ENCODE results near the gene ATP6AP1. TPM values are rescaled to one million over a fixed set of nuclear protein-coding genes. Genes with fewer than 3 reads are reported as not detected.

The ATP6AP1 gene
- total and polyA plus RNA-seq, 9 of the 15 experiments (the other 6 are each of a cell fraction or from before 2014, with no cell fraction given): 8.3 to 90.5 (median 52.9) TPM

DNA sequence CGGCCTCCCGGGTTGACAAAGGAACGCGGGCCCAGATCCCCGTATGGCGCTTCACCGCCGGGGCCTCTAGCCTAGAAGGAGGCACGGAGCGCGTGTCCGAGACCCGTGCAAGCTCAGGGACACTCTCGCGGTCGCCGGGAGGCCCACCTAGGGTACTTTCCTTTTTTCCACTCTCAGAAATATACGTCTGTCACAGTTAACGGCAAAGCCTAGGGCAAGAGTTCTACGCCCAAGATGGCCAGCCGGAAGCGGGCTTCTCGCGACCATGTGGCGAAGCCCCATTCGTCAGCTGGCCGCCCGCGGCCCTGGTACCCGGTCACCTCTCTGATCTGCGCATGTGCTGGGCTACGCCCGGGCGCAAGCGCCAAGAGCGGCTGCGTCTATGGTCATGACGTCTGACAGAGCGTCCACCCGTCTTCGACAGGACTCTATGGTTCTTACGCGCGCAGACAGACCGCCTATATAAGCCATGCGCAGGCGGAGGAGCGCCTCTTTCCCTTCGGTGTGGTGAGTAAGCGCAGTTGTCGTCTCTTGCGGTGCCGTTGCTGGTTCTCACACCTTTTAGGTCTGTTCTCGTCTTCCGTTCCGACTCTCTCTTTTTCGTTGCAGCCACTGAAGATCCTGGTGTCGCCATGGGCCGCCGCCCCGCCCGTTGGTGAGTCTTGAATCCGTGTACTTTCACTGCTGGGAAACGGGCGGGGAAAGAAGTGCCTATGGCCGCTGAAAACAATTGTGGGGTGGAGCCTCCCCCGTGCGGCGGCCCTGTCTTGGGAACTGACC lies 30.4 kb upstream of the ATP6AP1 start, which contains the start of gene RPL10 (continued):
- TF ChIP-seq, protein P1, sequence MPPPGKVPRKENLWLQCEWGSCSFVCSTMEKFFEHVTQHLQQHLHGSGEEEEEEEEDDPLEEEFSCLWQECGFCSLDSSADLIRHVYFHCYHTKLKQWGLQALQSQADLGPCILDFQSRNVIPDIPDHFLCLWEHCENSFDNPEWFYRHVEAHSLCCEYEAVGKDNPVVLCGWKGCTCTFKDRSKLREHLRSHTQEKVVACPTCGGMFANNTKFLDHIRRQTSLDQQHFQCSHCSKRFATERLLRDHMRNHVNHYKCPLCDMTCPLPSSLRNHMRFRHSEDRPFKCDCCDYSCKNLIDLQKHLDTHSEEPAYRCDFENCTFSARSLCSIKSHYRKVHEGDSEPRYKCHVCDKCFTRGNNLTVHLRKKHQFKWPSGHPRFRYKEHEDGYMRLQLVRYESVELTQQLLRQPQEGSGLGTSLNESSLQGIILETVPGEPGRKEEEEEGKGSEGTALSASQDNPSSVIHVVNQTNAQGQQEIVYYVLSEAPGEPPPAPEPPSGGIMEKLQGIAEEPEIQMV (tag; conservative IDR thresholded peaks at IDR 0.05; ENCODE audit: low read depth): no peak
- TF ChIP-seq MTF1 (CRISPR knock-in tag; IDR thresholded peaks at IDR 0.05; ENCODE audit: borderline replicate concordance): no peak
- TF ChIP-seq MAFG (tag; conservative IDR thresholded peaks at IDR 0.05): no peak
- TF ChIP-seq LEF1 (IDR thresholded peaks at IDR 0.05): 0 out of 2 replicates have a peak, but pooled peaks have one; percentile 12
- TF ChIP-seq, protein P2, sequence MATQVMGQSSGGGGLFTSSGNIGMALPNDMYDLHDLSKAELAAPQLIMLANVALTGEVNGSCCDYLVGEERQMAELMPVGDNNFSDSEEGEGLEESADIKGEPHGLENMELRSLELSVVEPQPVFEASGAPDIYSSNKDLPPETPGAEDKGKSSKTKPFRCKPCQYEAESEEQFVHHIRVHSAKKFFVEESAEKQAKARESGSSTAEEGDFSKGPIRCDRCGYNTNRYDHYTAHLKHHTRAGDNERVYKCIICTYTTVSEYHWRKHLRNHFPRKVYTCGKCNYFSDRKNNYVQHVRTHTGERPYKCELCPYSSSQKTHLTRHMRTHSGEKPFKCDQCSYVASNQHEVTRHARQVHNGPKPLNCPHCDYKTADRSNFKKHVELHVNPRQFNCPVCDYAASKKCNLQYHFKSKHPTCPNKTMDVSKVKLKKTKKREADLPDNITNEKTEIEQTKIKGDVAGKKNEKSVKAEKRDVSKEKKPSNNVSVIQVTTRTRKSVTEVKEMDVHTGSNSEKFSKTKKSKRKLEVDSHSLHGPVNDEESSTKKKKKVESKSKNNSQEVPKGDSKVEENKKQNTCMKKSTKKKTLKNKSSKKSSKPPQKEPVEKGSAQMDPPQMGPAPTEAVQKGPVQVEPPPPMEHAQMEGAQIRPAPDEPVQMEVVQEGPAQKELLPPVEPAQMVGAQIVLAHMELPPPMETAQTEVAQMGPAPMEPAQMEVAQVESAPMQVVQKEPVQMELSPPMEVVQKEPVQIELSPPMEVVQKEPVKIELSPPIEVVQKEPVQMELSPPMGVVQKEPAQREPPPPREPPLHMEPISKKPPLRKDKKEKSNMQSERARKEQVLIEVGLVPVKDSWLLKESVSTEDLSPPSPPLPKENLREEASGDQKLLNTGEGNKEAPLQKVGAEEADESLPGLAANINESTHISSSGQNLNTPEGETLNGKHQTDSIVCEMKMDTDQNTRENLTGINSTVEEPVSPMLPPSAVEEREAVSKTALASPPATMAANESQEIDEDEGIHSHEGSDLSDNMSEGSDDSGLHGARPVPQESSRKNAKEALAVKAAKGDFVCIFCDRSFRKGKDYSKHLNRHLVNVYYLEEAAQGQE (IDR thresholded peaks at IDR 0.05; ENCODE audit: borderline replicate concordance): no peak
- TF ChIP-seq, protein P2 (CRISPR knock-in tag; IDR thresholded peaks at IDR 0.05; ENCODE audit: low read depth): 0 out of 2 replicates have a peak, but pooled peaks have one; percentile 3
- TF ChIP-seq, protein P3, sequence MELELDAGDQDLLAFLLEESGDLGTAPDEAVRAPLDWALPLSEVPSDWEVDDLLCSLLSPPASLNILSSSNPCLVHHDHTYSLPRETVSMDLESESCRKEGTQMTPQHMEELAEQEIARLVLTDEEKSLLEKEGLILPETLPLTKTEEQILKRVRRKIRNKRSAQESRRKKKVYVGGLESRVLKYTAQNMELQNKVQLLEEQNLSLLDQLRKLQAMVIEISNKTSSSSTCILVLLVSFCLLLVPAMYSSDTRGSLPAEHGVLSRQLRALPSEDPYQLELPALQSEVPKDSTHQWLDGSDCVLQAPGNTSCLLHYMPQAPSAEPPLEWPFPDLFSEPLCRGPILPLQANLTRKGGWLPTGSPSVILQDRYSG (tag; conservative IDR thresholded peaks at IDR 0.05; ENCODE audit: low read depth): peak; percentile 70; the same call in 1 of the 2 replicates
- TF ChIP-seq, protein P4, sequence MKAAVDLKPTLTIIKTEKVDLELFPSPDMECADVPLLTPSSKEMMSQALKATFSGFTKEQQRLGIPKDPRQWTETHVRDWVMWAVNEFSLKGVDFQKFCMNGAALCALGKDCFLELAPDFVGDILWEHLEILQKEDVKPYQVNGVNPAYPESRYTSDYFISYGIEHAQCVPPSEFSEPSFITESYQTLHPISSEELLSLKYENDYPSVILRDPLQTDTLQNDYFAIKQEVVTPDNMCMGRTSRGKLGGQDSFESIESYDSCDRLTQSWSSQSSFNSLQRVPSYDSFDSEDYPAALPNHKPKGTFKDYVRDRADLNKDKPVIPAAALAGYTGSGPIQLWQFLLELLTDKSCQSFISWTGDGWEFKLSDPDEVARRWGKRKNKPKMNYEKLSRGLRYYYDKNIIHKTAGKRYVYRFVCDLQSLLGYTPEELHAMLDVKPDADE (conservative IDR thresholded peaks at IDR 0.05; ENCODE audit: control insufficient read depth, low read depth, low read length): peak; percentile 72; the same call in 1 of the 2 replicates
- no peak for TF ChIP-seq NFATC3 (IDR thresholded peaks at IDR 0.05)
- TF ChIP-seq SOX6 (IDR thresholded peaks at IDR 0.05): no peak
- TF ChIP-seq, protein P5, sequence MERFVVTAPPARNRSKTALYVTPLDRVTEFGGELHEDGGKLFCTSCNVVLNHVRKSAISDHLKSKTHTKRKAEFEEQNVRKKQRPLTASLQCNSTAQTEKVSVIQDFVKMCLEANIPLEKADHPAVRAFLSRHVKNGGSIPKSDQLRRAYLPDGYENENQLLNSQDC (CRISPR knock-in tag; IDR thresholded peaks at IDR 0.05): 0 out of 2 replicates have a peak, but pooled peaks have one; percentile 70
- TF ChIP-seq TGIF2 (CRISPR knock-in tag; IDR thresholded peaks at IDR 0.05): peak; percentile 23; the same call in 1 of the 2 replicates
- TF ChIP-seq CCAR2 (IDR thresholded peaks at IDR 0.05; ENCODE audit: low read depth, low read length): no peak
- TF ChIP-seq SP1 (CRISPR knock-in tag; IDR thresholded peaks at IDR 0.05): peak; percentile 90
- TF ChIP-seq ZNF24 (IDR thresholded peaks at IDR 0.05): peak; percentile 33; the same call in 1 of the 2 replicates
- no peak for TF ChIP-seq SLC30A9 (CRISPR knock-in tag; IDR thresholded peaks at IDR 0.05)

All from K562 (cell line).